GM12864 (cell line): ENCODE measurements around the gene PEX3.

Experiments
- DNase-seq: peaks from one replicate; pipeline ENCODE4 v3.0.0-alpha.2; 2011; ENCODE audit warnings: low read depth
- H3K4me3 ChIP-seq: 2 replicates; pipeline ENCODE4 v1.5.1; 2011; ENCODE audit warnings: mild to moderate bottlenecking, low read depth, low read length, control low read depth
- CTCF ChIP-seq: IDR thresholded peaks from 2 replicates; pipeline ENCODE4 v1.5.1; 2011; ENCODE audit warnings: low read depth, mild to moderate bottlenecking, moderate library complexity, low read length, control low read depth, inconsistent platforms; ENCODE audit errors: missing control alignments

PEX3 gene

GRCh38 chr6:143490775-143491174, 40.2 kb downstream of the PEX3 start:
- TF ChIP-seq CTCF = no peak
- no peak for DNase-seq
- no peak overlapping the region for H3K4me3 ChIP-seq

DNA sequence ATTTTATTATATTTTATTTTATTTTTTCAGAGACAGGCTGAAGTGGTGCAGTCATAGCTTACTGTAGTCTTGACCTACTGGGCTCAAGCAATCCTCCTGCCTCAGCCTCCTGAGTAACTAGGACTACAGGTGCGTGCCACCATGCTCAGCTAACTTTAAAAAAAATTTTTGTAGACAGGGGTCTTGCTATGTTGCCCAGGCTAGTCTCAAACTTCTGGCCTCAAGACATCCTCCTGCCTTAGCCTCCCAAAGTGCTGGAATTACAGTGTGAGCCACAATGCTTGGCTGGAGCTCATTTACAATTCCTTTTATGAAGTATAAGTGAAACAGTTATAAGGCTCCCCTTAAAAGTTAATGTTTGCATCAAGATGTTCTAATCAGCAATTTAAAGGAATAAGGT, 46.4 kb downstream of the PEX3 start:
- DNase-seq = no peak
- H3K4me3 ChIP-seq = no peak overlapping the region
- TF ChIP-seq CTCF = no peak

GRCh38 chr6:143498428-143498827, 47.8 kb downstream of the PEX3 start:
- TF ChIP-seq CTCF = no peak
- H3K4me3 ChIP-seq = no peak overlapping the region
- DNase-seq = no peak

DNA sequence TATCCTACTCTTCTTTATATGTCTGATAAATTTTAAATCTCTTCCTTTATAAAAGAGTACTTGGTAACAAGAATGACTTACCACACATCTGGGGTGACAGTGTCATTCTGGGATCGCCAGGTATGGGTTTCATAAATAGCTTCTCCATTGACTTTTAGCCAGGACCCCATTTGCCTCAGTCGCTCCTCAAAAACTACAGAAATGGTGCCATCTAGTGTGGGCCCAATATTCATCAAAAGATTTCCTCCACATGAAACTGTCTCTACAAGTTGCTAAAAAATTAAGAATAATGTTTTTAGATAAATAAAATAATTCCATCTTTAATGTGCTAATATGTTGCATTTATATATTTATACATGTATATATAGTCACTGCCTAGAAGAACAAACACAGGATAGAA, 51.2 kb downstream of the PEX3 start:
- H3K4me3 ChIP-seq = no peak overlapping the region
- no peak for TF ChIP-seq CTCF
- no peak for DNase-seq

GRCh38 chr6:143504369-143504768, 53.8 kb downstream of the PEX3 start:
- no peak overlapping the region for H3K4me3 ChIP-seq
- no peak for TF ChIP-seq CTCF
- no peak for DNase-seq

GRCh38 chr6:143505111-143505510, 54.5 kb downstream of the PEX3 start:
- TF ChIP-seq CTCF = no peak
- no peak overlapping the region for H3K4me3 ChIP-seq
- no peak for DNase-seq

- no peak for TF ChIP-seq CTCF
- no peak for DNase-seq
- H3K4me3 ChIP-seq = no peak overlapping the region
These were observed 54.9 kb downstream of the PEX3 start for GRCh38 chr6:143505537-143505936.
